GM19023 (cell line): ENCODE measurements around the gene PTPN13.
A peak's percentile ranks its signal among the peaks of the same experiment; 100 is the strongest.

Experiments
- ATAC-seq: cut with Tn5 transposase; IDR thresholded peaks from one replicate; pipeline ENCODE4 v1.9.1; 2021; ENCODE audit warnings: mild to moderate bottlenecking, moderate library complexity; ENCODE audit not compliant: unreplicated experiment

The PTPN13 gene

DNA sequence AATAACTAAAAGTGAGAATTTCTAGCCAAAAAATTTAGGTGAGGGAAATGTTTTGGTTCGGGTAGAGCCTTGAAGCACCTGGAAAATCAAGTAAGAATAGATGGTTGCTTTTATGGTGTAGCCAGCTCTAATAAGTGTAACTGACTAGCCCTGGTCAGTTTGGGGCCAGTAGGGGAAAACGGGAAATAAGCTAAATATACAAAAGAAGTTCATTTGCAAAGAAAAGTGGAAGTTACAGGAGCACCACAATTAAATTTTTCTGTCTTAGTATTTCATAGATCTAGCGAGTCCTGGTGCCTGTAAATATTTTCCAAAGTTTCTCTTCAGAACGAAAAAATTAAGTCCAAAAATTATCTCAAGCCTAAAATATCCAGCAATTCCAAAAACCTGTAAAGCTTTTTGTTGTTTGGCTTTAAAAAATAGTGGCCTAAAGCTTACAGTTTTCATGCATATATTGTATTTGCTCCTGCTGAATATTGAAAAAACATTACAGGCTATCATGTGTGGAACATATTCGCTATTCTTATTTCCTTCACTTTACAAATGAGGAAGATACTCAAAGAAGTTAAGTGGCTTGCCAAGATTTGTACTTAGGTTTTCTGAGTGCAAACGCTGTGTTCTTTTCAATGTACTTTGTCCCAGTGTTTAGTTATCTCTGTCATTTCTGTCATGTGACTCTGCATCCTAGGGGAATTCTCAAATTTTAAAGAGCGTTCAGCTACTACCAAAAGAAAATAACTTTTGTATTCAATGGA lies 7.3 kb upstream of the PTPN13 start:
- ATAC-seq: no peak

DNA sequence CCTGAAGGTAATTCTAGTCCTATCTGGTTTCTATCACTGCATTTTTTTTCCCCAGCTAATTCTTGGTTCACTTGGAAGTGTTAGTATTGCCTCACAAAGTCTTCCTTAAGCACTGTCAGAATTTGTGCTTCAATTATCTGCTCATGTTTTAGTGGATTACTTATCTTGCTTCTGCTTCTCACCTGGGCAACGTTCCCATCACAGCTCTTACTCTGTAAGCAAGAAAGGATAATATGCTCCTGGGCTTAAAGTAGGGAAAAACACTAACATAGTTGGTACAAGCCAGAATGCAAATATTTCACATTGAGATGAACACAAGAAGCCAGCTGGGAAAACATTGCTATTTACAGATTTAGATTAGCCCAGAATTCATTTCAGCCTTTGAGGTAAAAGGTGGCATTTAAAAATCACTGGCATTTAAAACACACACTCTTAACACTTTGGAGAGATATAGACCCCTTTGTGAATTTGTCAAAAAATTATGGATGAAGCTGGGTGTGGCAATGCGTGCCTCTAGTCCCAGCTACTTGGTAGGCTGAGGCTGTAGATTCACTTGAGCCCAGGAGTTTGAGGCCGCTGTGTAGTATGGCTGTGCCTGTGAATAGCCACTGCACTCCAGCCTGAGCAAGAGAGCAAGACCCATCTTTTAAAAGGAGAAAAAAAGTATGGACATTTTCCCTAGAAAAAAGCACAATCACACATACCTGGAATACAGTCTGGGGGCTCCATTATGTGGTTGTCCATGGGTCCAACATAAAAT lies 6.6 kb upstream of the PTPN13 start:
- ATAC-seq: no peak

DNA sequence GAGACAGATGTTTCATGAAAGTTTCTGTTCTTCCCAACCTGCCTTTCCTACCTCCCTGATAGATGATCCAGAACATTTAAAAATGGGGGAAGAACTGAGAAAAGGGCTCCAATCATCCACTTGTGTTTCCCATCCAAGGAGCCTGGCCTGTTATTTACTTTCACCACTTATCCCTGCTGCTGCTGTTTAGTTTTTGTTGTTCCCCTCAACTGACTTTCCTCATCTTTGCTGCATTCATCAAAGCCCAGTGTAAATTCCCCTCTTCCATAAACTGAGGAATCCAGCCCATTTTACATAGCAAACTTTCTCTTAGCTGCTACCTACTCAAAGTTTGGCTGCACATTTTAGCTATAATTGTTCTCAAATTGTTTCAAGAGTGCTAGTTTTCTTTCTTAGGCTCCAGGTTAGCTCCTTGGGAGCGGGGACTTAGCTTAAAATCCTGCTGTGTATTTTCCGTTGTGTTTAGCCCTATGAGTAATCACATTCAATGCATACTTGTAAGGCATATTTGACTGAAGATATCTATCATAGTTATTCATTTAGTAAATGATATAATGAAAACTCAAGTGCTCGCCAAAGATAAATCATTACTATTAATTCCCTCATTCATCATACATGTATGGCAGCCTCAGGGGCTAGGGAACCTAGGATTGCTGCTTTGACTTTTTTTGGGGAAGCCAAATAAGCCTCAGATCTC lies 1.4 kb upstream of the PTPN13 start:
- ATAC-seq: no peak

DNA sequence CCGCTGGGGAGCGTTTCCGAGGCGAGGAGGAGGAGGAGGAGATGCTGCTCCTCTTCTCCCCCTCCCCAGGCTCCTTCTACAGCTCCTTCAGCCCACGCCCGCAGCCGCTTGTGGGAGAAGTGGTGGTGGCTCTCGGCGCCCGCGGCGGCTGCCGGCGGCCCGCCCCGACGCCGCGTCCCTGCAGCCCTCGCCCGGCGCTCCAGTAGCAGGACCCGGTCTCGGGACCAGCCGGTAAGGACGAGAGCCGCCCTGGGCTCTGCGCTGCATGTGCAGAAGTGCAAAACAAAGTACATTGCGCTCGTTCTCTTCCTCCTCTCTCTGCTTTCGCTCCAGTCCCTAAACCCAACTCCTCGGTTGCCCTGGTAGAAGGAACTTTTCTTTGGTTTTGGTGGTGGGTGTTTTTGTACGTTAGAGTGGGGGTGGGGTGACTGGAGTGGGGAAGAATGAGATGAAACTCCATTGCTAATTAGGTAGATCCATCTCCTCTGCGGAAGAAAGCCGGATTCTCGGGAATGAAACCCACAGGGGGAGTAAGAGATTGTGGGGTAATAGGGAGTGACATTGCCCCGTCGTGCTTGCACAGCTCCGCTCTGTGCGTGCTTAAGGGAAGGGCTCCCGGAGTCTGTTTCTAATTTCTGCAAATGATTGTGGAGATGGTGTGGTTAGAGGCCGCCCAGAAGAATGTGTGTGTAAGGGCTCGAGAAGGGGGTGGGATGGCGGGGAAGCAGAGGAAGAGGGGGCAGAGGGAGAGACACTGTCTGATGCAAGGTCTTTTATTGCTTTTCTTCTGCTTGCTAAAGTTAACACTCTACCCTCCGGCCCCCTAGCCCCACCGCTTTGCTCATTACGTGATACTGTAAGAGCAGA lies 677 bp downstream of the PTPN13 start:
- peak; percentile 28 for ATAC-seq

DNA sequence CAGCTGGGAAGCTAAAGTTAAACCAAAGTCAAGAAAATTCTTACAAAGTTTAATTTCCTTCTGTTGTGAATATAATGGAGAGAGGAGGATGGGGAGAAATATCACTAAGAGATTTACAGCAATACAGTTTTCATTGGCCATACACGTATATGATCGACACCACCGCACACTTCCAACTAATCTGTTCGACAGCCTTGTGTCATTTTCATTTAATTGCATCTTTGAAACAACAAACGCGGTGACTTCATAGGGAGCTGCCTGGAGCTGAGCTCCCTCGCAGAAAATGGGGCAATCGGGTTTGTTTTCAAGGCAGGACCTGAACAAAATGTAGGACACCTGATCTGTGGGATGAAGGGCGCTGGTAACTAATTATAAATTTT lies 1.3 kb downstream of the PTPN13 start:
- no peak for ATAC-seq

DNA sequence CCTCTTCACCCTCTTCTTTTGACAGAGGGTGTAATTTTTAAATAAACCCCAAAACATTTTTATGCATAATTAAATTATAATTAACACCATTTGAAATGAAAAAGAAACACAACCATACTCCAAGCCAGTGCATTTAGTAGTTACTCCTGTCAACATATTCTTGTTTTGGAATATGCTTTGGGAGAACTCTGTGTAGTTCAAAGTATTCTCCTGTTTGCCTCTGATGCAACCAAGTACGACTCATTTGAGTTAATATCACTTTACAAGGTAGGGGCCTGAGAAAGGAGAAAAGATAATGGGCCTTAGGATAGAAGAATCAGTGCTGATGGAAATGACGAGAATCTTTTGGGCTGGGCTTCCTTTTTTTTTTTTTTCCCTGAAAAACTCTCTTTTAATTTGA lies 2.7 kb downstream of the PTPN13 start:
- no peak for ATAC-seq

DNA sequence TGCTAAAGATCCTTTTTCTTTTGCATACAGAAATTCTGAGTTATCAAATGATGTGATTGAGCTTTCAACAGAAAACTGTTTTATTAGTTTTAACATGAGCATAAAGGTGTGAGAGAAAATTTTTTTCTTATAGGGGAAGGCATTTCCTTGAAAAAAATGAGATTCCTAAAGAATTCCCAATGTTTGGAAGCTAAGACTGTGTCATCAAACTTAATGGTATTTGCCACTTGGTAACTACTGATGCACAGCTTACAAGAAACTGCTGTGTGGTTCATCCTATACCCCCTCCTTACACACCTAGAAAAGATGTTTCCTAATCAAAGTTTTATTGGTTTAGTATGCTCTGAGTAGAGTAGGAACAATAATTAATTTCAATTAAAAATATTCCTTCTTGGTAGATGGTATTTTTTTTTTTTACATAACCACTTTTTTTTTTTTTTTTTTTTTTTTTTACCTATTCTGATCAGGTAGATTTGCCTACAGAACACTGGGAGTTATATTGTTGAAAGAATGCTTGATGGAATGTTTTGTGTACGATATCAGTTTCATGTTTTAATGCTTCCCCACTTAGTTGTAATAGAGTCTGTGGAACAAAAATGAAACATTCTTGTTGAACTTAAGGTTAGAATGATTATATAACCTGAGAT lies 6.0 kb downstream of the PTPN13 start:
- no peak for ATAC-seq

DNA sequence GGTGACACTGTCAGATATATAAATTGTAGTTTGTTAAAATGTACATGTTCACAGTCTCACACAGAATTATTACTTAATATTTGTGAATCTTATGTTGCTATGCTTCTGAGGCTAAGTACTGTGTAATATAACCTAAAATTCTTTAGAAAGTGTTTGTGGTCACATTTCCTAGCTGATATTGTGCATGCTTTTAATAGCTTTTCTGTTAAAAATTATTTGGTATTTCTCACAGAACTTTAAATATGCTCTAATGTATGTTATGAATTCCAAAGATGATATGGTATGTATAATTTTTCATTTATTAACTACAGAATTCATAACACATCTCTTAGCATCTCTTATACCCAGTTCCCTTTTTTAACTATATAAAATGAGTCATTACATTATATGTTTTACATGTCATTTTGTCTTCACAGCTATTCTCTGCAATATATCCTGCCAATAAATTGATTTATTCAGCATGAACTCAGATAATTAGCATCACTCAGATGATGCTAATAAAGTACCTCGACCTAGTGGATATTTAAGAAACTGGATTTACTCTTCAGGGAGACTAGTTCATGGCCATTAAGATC lies 9.3 kb downstream of the PTPN13 start:
- no peak for ATAC-seq

DNA sequence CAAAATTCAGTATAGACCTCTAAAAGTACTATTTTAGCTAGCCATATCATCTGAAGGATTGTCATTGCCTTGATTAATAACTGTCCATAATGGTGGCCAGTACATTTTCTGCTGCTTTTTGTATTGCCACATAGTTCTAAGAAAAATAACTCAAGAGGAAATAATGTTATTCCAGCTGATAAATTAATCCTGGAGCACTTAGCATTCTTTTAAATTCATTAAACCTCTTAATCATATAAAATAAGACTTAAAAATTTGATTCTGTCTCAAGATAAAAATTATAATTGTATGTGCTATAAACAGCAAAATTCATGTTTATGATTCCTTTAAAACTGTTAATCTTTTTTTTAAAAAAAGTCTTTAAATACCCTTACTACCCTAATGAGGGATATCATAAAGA lies 12.7 kb downstream of the PTPN13 start:
- ATAC-seq: no peak

DNA sequence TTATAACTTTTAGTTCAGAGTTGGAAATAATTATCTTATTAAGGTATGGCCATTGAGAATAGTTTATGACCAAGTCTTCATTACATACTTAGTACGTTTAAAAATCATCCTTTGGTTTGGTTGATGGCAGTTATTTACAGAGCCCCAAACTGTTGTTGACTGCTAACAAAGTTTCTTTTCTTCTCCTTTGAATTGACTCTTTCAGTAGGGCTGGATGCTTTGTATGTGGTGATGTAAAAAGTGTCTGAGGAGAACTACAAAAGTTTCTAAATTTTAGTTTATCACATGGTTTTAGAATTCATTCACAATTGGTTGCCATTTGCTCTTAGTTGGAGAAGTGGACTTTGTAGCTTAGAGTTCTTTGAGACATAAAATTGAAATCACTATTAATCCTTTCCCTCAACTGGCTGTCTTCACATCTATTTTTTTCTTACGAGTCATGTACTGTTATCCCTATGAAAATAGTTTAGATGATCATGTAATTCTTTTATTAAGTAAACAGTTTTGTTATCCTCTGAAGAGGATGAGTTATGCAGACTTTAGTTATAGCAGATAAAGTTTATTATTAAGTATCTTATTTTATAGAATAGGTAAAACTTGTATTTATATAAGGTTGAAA lies 14.8 kb downstream of the PTPN13 start:
- ATAC-seq: no peak

DNA sequence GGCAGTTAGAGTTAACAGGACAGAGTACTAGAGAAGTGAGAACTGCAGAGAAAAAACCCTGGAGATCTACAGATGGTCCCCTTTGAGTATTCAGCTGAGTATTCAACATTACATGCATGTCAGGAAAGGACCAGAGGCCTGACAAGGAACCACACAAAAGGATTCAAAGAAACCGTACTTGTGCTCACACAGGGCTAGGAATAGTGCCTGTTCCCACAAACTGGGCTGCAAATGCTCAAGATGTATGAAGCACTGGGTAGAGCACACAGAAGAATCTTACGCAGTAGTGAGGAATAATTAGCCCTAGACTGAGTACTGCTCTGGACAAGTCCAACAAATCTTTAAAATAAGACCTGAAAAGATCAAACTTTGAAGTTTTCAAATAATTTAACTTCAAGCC lies 17.6 kb downstream of the PTPN13 start:
- ATAC-seq: no peak

DNA sequence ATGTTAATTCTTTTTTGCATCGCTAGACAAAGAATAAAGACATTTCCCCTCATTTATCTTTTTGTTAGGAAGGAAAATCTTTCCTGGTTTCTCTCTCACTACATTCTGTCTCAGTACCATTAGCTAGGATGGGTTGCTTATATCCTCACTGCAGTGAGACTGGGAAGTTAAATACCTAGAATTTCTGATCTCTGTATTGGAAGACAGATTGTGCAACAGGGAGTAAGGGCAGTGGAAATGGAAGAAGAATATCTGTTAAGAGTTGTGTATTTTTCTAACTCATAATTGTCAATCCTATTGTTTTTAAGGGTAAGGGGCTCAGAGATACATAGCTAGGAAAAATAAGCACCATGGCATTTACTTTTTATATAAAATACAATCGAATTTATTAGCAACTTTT lies 19.6 kb downstream of the PTPN13 start:
- ATAC-seq: no peak

DNA sequence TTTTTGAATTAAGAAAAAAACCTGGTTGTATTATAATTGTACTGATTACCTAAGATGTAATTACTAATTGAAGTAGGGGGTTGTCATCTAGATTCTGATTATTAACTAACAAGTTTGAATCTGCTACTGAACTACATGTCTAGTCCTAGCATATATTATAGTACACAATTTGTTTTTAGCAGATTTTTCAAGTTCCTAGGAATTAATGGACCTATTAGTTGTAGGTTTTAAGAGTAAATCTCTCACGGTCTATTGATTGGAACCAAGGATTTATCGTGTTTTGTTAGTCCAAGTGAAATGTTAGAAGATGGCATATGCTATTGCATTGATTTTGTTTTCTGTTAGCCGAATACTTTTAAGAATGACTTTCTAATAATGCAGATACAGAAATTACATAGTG lies 20.8 kb downstream of the PTPN13 start:
- no peak for ATAC-seq

DNA sequence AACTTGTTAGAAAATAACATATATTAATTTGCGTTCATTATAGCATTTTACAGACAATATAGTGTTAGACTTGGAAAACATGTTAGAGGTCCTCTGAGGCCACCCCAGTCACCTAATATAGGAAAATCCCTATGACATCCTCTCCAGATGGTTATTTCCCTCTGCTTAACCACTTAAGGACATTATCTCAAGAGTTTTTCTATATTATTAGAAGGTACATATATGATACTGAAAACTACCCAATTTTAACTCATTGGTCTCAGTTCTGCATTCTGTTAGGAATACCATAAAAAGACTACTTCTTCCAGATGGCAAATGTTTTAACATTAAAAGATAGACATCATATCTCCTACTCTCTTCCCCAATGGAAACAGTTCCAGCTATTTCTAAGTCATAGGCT lies 21.4 kb downstream of the PTPN13 start:
- no peak for ATAC-seq

DNA sequence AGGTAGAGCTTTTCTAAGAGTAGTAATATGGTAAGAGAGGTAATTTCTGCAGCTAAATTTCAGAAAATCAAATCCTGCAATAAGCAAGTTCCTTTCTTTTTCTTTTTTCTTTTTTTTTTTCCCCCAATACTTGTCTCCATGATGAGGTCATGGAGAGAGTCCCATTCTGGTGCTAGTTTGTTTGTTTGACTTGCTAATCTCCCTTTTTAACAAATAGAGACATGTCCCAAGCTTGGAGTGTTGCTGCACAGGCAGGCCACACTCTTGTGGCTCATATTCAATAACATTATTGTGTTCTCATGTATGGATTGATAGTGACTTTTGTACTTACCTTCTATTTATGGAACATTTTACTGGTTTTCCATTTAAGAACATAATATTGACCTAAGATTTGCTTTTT lies 25.5 kb downstream of the PTPN13 start:
- no peak for ATAC-seq

DNA sequence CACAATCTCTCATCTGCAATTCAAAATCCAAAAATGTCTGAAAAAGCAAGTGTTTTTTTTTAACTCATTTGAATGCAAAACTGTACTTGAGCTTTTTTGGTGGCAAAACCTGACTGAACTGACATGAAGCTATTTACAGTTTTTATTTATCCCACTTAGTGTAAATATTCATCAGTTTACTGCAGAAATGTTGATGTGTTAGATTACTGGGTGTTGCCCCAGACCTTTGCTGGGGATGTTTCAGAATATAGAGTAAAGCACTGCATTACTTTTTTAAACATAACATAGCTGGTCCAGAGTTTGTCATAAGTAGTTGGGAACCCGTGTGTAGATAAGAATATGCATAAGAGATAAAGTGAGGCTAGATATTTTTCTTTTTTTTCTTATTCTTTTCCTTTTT lies 27.3 kb downstream of the PTPN13 start:
- ATAC-seq: no peak

DNA sequence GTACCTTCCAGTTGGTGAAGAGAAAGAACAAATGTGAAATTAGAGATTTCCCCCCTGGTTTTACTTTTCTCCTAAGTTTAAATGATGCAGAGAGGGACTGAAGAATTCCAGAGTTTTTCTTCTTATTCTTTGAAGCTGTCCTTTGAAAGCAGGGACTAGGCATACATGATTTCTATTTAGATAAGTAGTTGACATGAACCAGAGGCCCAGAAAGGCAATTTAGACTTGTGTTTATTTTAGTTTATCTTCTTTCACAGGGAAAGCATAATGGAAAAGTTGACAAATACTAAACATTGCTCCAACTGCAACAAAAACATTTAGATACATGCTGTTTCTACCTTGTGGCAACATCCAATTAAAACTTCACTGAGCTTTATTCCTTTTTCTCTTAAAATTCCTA lies 32.0 kb downstream of the PTPN13 start:
- ATAC-seq: no peak

DNA sequence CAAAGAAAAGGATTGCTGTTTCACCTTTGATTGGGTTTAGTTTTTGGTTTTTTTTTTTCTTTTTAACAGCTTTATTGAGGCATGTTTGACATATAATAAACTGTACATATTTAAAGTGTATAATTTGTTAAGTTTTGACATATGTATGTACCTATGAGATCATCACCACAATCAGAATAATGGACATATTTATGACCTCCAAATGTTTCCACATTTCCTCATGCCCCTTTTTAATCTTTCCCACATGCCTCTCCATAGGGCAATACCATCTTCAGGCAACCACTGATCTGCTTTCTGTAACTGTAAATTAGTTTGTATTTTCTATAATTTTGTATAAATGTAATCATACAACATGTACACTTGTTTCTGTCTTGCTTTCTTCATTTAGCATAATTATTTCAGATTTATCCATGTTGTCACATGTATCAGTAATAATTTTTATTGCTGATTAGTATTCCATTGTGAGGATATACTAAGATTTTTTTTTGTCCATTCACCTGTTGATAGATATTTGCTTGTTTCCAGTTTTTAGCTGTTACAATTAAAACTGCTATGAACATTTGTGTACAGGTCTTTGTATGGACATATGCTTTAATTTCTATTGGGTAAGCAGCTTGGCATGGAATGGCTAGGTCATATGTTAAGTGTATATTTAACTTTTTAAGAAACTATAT lies 33.5 kb downstream of the PTPN13 start:
- no peak for ATAC-seq

DNA sequence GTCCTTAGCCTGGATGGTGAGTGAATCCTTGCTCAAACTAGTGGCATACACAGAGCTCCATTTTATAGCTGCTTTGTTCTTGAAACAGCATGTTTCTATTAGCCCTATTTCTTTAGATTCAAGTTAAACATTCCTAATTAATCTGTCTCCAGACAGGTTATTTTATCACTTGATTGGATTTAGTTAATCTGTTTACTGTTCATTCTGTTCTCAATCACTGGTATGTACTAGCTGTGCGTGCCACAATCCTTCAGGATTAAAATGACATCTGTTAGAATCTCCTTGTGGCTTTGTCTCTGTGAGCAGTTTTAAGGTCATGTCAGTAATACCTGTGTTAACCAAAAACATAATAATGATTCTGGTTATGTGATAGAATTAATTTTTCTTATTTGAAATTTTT lies 36.5 kb downstream of the PTPN13 start:
- no peak for ATAC-seq
